GM19397 (cell line): Measurements from ENCODE around the gene DDX51.

Source experiments
- ATAC-seq: cut with Tn5 transposase; IDR thresholded peaks from one replicate; pipeline ENCODE4 v1.9.1; 2021; ENCODE audit warnings: mild to moderate bottlenecking, moderate library complexity; ENCODE audit not compliant: unreplicated experiment

DDX51 gene

DNA sequence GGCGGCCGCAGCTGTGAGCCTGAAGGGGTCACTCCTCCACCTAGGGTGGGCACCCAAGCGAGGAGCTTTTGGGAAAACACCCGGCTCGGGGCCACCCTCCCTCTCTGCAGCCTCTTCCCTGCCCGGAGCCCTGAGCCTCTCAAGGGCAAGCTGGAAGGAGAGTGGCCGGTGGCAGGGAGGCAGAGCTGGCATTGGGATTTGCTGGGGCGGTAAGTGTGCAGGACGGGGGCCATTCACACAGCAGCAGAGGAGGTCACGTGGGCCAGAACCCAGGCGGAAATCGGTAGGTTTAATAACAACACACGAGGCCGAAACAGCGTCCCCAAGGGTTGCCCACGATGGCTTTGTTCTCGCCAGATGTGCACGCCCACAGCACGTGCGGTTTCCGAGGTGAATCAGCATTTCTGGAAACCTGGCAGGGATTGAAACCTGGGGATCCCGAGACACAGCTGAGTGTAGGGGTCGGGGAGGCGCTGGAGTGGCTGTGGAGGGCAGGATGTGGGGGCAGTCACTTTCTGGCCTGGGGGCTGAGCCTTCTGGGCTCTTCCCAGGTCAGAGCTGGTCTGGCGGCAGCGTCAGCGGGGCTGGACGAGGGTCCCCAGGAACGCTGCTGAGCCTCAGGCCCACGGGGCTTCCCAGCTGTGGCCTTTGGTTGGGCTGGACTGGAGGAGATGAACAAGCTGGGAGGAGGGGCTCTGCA lies 23.6 kb upstream of the DDX51 start:
- ATAC-seq: no peak

- ATAC-seq: no peak
These were observed 22.9 kb upstream of the DDX51 start for GRCh38 chr12:132166801-132167591.

DNA sequence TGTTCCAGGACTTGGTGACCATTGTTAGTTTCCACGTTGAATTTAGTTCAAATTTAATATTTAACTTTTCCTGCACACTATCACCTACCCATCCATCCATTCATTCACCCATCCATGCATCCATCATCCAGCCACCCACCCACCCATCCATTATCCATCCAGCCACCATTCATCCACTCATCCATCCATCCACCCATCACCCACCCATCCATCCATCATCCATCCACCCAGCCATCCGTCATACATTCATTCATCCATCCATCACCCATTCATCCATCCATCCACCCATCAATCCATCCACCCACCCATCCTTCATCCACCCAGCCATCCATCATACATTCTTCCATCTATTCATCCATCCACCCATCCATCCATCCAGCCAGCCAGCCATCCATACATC lies 22.0 kb upstream of the DDX51 start:
- ATAC-seq: no peak

- ATAC-seq: no peak
These were observed 21.5 kb upstream of the DDX51 start for GRCh38 chr12:132165584-132165983.

DNA sequence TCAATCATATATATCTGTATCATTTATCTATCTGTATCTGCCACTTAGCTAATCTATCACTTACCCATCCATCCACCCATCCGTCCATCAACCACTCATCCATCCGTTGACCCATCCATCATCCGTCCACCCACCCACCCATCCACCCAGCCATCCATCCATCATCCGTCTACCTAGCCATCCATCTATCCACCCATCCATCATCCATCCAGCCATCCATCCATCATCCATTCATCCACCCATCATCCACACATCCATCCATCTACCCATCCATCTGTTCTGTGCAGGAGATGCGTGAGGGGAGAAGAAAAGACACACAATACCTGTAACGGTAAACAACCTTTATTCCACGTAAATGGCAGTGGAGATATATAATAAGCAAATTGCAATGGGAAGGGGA lies 20.3 kb upstream of the DDX51 start:
- ATAC-seq: no peak

DNA sequence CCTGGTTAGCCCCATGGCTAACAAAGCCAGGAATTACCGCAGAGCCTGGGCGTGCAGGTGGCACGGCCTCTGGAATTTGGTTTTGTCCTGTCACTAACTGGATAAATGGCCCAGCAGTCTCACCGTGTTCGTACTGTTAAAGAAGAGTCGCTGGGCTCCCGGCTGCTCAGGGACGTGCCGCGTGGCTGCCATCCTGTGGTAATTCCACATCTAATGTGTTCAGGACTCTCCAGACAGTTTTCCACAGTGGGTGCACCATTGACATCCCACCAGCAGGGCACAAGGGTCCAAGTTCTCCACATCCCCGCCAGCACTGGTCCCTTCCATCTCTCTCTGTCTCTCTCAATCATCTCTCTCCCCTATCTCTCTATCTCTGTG lies 19.8 kb upstream of the DDX51 start:
- ATAC-seq: no peak

- no peak for ATAC-seq
These were observed 19.2 kb upstream of the DDX51 start for GRCh38 chr12:132163041-132163910.

GRCh38 chr12:132162508-132163031 lies 18.5 kb upstream of the DDX51 start:
- no peak for ATAC-seq

DNA sequence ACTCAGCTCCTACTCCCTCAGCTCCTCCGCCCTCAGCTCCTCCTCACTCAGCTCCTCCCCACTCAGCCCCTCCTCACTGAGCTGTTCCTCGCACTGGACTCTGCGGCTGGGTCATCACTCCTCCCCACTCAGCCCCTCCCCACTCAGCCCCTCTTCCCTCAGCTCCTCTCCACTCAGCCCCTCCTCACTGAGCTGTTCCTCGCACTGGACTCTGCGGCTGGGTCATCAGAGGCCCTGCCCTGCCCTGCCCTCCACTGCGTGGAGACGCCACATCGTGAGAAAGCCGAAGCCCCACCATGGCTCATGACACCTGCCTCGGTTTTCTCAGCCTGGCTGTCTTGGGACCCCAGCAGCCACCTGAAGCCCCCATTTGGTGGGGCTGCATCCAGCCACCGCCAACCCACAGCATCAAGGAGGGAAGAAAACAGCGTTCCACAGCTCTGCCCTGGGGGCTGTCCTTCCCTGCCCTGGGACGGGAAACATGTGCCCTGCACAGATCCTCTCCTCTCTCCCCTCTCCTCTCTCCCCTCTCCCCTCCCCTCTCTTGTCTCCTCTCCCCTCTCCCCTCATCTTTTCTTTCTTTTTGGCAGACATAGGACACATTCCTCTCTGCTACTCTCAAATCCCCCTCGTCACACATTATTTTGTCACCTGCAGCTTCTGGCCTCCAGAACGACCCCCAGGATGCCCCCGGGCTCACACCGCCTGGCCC lies 17.8 kb upstream of the DDX51 start:
- no peak for ATAC-seq

DNA sequence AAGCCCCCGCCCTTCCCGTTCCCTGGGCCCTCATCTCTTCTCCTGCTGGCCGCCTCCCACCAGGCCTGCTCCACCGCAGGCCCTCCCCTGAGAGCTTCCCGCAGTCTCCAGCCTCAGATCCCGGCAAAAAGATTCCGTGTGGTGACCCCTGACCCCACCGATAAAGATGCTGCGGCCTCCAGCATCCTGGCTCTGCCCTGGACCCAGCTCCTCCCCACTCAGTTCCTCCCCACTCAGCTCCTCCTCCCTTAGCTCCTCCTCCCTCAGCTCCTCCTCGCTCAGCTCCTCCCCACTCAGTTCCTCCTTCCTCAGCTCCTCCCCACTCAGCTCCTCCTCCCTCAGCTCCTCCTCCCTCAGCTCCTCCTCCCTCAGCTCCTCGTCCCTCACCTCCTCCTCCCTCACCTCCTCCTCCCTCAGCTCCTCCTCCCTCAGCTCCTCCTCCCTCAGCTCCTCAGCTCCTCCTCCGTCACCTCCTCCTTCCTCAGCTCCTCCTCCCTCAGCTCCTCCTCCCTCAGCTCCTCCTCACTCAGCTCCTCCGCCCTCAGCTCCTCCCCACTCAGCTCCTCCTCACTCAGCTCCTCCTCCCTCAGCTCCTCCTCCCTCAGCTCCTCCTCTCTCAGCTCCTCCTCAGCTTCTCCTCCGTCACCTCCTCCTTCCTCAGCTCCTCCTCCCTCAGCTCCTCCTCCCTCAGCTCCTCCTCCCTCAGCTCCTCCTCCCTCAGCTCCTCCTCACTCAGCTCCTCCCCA lies 17.1 kb upstream of the DDX51 start:
- no peak for ATAC-seq

GRCh38 chr12:132160601-132161035 lies 16.5 kb upstream of the DDX51 start:
- no peak for ATAC-seq

DNA sequence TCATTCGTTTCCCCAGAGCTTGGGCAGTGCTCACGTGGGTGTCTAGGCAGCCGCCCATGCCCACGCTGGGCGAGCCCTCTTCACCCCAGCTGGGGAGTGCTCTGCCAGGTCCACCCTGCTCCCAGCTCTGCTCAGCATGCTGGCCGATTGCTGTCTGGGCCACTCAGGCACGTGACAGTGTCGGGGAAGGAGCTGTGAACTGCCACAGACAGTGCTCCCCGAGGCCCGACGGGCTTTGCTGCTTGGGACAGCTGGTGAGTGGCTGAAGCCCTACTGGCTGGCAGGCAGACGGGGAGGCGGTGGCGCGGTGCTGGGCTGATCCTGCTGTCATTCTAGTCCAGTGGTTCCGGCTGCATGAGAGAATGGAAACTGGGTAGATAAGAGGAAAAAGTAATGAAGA lies 15.9 kb upstream of the DDX51 start:
- ATAC-seq: no peak

DNA sequence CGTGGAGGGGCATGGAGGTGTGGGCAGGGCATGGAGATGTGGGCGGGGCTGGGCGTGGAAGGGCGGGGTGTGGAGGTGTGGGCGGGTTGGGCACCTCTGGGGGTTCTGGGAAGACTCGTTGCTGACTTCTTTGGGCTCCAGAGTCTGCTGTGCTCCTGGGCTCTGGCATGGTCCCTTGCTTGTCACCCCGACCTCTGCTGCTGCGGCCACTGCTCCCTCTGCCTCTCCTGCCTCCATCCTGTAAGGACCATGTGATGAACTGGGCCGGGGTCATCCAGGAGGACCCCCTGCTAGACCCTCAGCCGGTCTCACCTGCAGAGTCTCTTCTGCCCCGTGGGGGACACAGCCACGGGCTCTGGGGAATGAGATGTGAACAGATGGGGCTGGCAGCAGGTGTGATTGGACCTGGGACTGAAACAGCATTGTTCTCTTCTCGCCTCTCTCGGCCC lies 15.5 kb upstream of the DDX51 start:
- no peak for ATAC-seq

DNA sequence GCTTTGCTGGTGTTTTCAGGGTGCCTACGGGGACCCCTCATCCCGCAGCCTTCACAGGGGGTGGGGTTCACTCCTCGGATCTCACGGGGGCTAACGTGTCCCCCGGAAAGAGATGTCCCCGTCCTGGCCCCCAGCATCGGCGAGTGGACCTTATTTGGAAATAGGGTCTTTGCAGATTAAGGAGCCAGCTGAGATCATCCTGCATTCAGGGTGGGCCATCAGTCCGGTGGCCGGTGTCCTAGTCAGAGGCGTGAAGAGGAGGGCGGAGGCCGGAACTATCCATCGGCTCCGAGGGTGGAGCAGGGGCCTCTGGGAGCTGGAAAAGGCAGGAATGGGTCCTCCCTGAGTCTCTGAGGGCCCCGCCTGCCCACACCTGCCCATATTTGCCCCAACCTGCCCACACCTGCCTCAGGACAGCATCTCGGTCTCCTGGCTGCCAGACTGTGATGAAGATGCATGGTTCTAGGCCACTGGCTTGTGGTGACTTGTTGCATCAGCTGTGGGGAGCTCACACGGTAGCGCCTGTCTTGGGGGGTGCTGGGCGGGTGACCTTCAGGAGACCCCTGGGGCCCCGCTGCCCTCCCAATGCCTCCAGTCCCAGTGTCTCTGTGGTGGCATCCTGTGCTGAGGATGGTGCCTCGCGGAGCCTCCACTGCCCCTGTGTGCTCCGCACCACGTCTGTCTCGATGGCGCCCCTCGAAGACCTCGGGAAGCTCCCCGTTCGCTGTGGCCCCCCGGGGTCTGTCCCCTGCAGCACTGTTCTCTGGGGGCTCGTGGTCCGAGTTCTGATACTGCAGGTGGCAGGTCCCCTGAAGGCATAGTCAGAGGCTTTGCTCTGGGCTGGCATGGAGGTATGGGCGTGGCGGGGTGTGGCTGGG lies 14.8 kb upstream of the DDX51 start:
- ATAC-seq: no peak

- ATAC-seq: no peak
These were observed 13.8 kb upstream of the DDX51 start for GRCh38 chr12:132157733-132158409.

- no peak for ATAC-seq
These were observed 12.6 kb upstream of the DDX51 start for GRCh38 chr12:132156573-132157325.

DNA sequence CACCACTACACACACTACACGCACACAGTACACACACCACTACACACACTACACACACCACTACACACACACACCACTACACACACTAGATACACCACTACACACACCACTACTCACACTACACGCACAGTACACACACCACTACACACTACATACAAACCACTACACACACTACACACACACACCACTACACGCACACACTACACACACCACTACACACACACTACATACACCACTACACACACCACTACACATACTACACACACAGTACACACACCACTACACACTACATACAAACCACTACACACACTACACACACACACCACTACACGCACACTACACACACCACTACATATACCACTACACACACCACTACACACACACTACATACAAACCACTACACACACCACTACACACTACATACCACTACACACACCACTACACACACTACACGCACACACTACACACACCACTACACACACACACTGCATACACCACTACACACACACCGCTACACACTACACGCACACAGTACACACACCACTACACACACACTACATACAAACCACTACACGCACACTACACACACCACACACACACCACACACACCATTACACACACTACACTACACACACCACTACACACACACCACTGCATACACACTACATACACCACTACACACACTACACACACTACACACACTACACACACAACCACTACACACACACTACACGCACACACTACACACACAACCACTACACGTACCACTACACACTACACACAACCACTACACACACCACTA lies 11.9 kb upstream of the DDX51 start:
- ATAC-seq: no peak
